GM12878 (cell line): ENCODE measurements around the gene ANK3. TPM values are rescaled to one million over a fixed set of nuclear protein-coding genes. Genes with fewer than 3 reads are reported as not detected.

Source experiments
- ATAC-seq: fragments of 200-7000 bp; cut with Tn5 transposase; 3 replicates; pipeline ENCODE4 v1.9.1; 2020; ENCODE audit warnings: mild to moderate bottlenecking, moderate library complexity
- BruUV-seq: library from RNA; stranded (reverse); fragments of 400-500 nt; replicated peaks from 2 replicates; lab custom pipeline; 2021; lab: Mats Ljungman, UMichigan
- CTCF ChIA-PET: fragments of 300-600 bp; sonication (Branson Sonifier 250); formaldehyde crosslinking; extraction: SDS; loops from one replicate; lab custom pipeline; 2021; ENCODE audit warnings: inconsistent platforms; lab: Yijun Ruan, JAX
- POLR2A ChIA-PET: fragments of 350-600 bp; formaldehyde crosslinking; extraction: SDS; loops from one replicate; lab custom pipeline; 2021; ENCODE audit warnings: inconsistent platforms; lab: Charles Lee
- RAD21 ChIA-PET: fragments of 300-600 bp; sonication (Branson Sonifier 250); formaldehyde crosslinking; loops from one replicate; lab custom pipeline; 2023; ENCODE audit warnings: antibody characterized with exemption; ENCODE audit not compliant: unreplicated experiment; lab: Charles Lee
- SMC1A ChIA-PET: fragments of 300-600 bp; sonication (Branson Sonifier 250); formaldehyde crosslinking; loops from one replicate; lab custom pipeline; 2023; ENCODE audit not compliant: unreplicated experiment, uncharacterized antibody; lab: Charles Lee
- DNase-seq: peaks from one replicate; pipeline ENCODE4 v3.0.0-alpha.2; 2011; ENCODE audit warnings: low read depth, low spot score
- FAIRE-seq: peaks from 3 replicates; lab custom pipeline; 2011; peaks lifted over from hg19 to GRCh38; lab: Jason Lieb, UNC
- H2AFZ ChIP-seq: 2 replicates; pipeline ENCODE4 v1.6.0; 2011; ENCODE audit warnings: low read depth, low read length, control low read depth; ENCODE audit not compliant: control insufficient read depth
- H3K27ac ChIP-seq: 2 replicates; pipeline ENCODE4 v1.5.1; 2011; ENCODE audit warnings: control low read depth; ENCODE audit not compliant: control insufficient read depth, insufficient read depth
- H3K27me3 ChIP-seq, 2 experiments: replicated peaks in 1 of 2; 2 replicates each; pipeline versions ENCODE4 v1.6.0 to v1.6.1; 2011; ENCODE audit warnings: low read length in 1 of 2; ENCODE audit not compliant: control insufficient read depth in 2 of 2, insufficient read depth in 2 of 2
- H3K36me3 ChIP-seq, 2 experiments: 2 replicates each; pipeline ENCODE4 v1.5.1; 2011; ENCODE audit warnings: low read length in 1 of 2; ENCODE audit not compliant: control insufficient read depth in 2 of 2, insufficient read depth in 2 of 2
- H3K4me1 ChIP-seq: 2 replicates; pipeline ENCODE4 v1.6.1; 2011; ENCODE audit warnings: mild to moderate bottlenecking, low read length, moderate library complexity, mixed read lengths; ENCODE audit not compliant: control insufficient read depth, insufficient read depth
- H3K4me2 ChIP-seq: 2 replicates; pipeline ENCODE4 v1.6.0; 2011; ENCODE audit warnings: control low read depth; ENCODE audit not compliant: control insufficient read depth, insufficient read depth
- H3K4me3 ChIP-seq: fragments of 200-600 bp; sonication (generic); 2 replicates; pipeline ENCODE4 v1.5.1; 2016
- H3K79me2 ChIP-seq: 2 replicates; pipeline ENCODE4 v1.6.0; 2011; ENCODE audit warnings: low read length; ENCODE audit not compliant: control insufficient read depth, insufficient read depth
- H3K9ac ChIP-seq: 2 replicates; pipeline ENCODE4 v1.8.0; 2011; ENCODE audit warnings: low read length, control low read depth, mixed read lengths; ENCODE audit not compliant: control insufficient read depth, insufficient read depth
- H3K9me3 ChIP-seq: replicated peaks from 3 replicates; pipeline ENCODE4 v1.5.1; 2011; ENCODE audit warnings: mild to moderate bottlenecking, low read length; ENCODE audit not compliant: control insufficient read depth, insufficient read depth
- H4K20me1 ChIP-seq: 2 replicates; pipeline ENCODE4 v1.6.0; 2011; ENCODE audit not compliant: control insufficient read depth, insufficient read depth
- CBX3 ChIP-seq: fragments of 200-600 bp; sonication (generic); IDR thresholded peaks from 2 replicates; pipeline ENCODE4 v1.6.1; 2016; ENCODE audit warnings: low read depth, borderline replicate concordance
- MYB ChIP-seq: fragments of 150-350 bp; IDR thresholded peaks from 2 replicates; pipeline ENCODE4 v1.6.1; 2014; ENCODE audit warnings: mild to moderate bottlenecking, low read depth, low read length, borderline replicate concordance
- POLR2A ChIP-seq: IDR thresholded peaks from 2 replicates; pipeline ENCODE4 v1.6.1; 2011; ENCODE audit warnings: low read depth, mild to moderate bottlenecking, low read length
- ZSCAN29 ChIP-seq: fragments of 450-650 bp; IDR thresholded peaks from 2 replicates; pipeline ENCODE4 v1.6.1; 2017; ENCODE audit warnings: mild to moderate bottlenecking, moderate library complexity
- ZZZ3 ChIP-seq: IDR thresholded peaks from 2 replicates; pipeline ENCODE4 v1.6.1; 2011; ENCODE audit warnings: low read depth; ENCODE audit not compliant: control insufficient read depth, insufficient read length
- WGBS: methylation state at CpG from one replicate; pipeline ENCODE4 v1.1.6; 2016; ENCODE audit warnings: low lambda C conversion rate; ENCODE audit not compliant: insufficient replicate concordance, insufficient coverage; ENCODE audit errors: missing lambda C conversion rate; 5-methylcytosine and 5-hydroxymethylcytosine counted together
- in situ Hi-C: fragments of 300-500 bp; cut with MboI; formaldehyde crosslinking; loops from 9 replicates; pipeline ENCODE4 v1.14.3; 2018; ENCODE audit warnings: mixed read lengths
- intact Hi-C: fragments of 100-400 bp; cut with micrococcal nuclease; formaldehyde crosslinking; loops from one replicate; pipeline ENCODE4 v1.14.2; 2022; ENCODE audit not compliant: unreplicated experiment
- polyA plus RNA-seq, 11 experiments: library from polyadenylated mRNA; depleted of rRNA in 4 of 11; unstranded in 6 of 11; stranded (reverse) in 5 of 11; fragments of >200 nt; fragmentation: Nextera tagmentation in 4 of 11; fragmentation: Illumina TruSeq in 1 of 11; extraction: Ambion mirVana in 4 of 11; extraction: Trizol in 1 of 11; gene quantifications; 1 replicate in 1 of 11; 2 replicates in 10 of 11; pipeline versions ENCODE4 v1.2.1 to v1.2.3, GENCODE V29; 2011 to 2016; ENCODE audit warnings: inconsistent platforms in 2 of 11, missing spikeins in 2 of 11, low read depth in 1 of 11
- total RNA-seq, 4 experiments: library from RNA; depleted of rRNA in 3 of 4; stranded (reverse); fragments of >200 nt in 3 of 4; fragmentation: Illumina TruSeq in 1 of 4; extraction: Trizol in 1 of 4; gene quantifications; 2 replicates each; pipeline versions ENCODE4 v1.2.1 to v1.2.3, GENCODE V29; 2013 to 2021
- TF ChIP-seq, protein P1 (sequence below): IDR thresholded peaks from 2 replicates; pipeline ENCODE4 v1.6.1; 2012; ENCODE audit warnings: improper control_type of control experiment, low read depth, low read length; ENCODE audit not compliant: insufficient replicate concordance
- TF ChIP-seq, protein P2 (sequence below): IDR thresholded peaks from 2 replicates; pipeline ENCODE4 v1.6.1; 2012; ENCODE audit warnings: low read depth, low read length, improper control_type of control experiment
- TF ChIP-seq, protein P3 (sequence below): fragments of 450-650 bp; IDR thresholded peaks from 2 replicates; pipeline ENCODE4 v1.6.1; 2017; ENCODE audit warnings: borderline replicate concordance

Gene ANK3
- total and polyA plus RNA-seq, 10 of the 15 experiments (the other 5 are each of a cell fraction or from before 2014, with no cell fraction given), result 0.06 to 0.82 (median 0.20) TPM; not detected in 2

DNA sequence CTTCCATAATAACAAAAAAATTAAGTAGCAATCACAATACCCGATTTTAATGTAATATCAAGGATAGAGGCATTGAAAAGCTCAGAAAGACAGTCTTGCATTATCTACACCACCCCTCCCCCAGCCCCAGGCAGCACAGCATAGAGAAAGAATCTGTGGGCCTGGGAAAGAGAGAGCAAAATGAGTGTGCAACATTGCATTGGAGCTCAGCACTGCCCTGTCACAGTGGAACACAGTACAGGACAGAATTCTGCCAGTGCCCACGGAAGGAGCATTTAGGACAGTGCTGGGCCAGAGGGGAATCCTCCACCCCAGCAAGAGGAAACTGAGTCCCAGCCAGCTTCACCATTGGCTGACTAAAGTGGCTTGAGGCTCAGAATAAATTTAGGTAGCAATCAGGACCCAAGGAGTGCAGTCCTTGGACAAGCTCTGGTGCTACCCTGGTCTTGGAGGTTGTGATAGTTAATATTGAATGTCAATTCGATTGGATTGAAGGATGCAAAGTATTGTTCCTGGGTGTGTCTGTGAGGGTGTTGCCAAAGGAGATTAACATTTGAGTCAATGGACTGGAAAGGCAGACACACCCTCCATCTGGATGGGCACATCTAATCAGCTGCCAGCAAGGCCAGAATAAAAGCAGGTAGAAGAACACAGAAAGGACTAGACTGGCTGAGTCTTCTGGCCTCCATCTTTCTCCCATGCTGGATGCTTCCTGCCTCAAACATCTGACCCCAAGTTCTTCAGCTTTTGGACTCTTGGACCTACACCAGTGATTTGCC, 234.4 kb downstream of the ANK3 start (continued):
- TF ChIP-seq MYB, result no peak
- no peak for TF ChIP-seq POLR2A

DNA sequence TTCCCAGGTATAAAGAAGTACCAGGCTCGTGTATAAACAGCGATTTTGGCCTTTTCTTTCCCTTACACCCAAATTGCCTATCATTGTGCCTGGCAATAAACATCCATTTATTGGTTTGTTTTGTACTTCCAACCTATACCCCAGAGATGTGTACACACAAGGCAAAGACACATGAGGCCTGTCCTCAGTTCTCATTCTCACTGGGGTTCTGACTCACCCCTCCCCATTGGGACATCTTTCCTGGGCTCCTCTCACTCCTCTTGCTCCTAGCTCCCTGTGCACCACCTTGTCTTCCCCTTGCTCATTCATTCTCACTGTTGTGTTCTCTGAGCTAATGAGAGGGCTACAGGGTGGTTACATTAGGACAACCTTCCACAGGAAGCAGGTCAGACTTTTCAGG, 240.7 kb downstream of the ANK3 start:
- no peak for TF ChIP-seq ZZZ3
- TF ChIP-seq, protein P1, sequence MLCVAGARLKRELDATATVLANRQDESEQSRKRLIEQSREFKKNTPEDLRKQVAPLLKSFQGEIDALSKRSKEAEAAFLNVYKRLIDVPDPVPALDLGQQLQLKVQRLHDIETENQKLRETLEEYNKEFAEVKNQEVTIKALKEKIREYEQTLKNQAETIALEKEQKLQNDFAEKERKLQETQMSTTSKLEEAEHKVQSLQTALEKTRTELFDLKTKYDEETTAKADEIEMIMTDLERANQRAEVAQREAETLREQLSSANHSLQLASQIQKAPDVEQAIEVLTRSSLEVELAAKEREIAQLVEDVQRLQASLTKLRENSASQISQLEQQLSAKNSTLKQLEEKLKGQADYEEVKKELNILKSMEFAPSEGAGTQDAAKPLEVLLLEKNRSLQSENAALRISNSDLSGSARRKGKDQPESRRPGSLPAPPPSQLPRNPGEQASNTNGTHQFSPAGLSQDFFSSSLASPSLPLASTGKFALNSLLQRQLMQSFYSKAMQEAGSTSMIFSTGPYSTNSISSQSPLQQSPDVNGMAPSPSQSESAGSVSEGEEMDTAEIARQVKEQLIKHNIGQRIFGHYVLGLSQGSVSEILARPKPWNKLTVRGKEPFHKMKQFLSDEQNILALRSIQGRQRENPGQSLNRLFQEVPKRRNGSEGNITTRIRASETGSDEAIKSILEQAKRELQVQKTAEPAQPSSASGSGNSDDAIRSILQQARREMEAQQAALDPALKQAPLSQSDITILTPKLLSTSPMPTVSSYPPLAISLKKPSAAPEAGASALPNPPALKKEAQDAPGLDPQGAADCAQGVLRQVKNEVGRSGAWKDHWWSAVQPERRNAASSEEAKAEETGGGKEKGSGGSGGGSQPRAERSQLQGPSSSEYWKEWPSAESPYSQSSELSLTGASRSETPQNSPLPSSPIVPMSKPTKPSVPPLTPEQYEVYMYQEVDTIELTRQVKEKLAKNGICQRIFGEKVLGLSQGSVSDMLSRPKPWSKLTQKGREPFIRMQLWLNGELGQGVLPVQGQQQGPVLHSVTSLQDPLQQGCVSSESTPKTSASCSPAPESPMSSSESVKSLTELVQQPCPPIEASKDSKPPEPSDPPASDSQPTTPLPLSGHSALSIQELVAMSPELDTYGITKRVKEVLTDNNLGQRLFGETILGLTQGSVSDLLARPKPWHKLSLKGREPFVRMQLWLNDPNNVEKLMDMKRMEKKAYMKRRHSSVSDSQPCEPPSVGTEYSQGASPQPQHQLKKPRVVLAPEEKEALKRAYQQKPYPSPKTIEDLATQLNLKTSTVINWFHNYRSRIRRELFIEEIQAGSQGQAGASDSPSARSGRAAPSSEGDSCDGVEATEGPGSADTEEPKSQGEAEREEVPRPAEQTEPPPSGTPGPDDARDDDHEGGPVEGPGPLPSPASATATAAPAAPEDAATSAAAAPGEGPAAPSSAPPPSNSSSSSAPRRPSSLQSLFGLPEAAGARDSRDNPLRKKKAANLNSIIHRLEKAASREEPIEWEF, result no peak
- no peak for TF ChIP-seq ZSCAN29
- TF ChIP-seq, protein P2, sequence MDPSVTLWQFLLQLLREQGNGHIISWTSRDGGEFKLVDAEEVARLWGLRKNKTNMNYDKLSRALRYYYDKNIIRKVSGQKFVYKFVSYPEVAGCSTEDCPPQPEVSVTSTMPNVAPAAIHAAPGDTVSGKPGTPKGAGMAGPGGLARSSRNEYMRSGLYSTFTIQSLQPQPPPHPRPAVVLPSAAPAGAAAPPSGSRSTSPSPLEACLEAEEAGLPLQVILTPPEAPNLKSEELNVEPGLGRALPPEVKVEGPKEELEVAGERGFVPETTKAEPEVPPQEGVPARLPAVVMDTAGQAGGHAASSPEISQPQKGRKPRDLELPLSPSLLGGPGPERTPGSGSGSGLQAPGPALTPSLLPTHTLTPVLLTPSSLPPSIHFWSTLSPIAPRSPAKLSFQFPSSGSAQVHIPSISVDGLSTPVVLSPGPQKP, result no peak
- TF ChIP-seq, protein P3, sequence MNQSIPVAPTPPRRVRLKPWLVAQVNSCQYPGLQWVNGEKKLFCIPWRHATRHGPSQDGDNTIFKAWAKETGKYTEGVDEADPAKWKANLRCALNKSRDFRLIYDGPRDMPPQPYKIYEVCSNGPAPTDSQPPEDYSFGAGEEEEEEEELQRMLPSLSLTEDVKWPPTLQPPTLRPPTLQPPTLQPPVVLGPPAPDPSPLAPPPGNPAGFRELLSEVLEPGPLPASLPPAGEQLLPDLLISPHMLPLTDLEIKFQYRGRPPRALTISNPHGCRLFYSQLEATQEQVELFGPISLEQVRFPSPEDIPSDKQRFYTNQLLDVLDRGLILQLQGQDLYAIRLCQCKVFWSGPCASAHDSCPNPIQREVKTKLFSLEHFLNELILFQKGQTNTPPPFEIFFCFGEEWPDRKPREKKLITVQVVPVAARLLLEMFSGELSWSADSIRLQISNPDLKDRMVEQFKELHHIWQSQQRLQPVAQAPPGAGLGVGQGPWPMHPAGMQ, result no peak
- TF ChIP-seq CBX3, result no peak
- TF ChIP-seq, all 136 proteins: peak for 0
- WGBS, result 5% methylated on average over 2 of the region's 2 CpGs
- Histone ChIP-seq H4K20me1 (no peaks in the 10 kb centered on the region), H3K27me3 (no peaks in the 10 kb centered on the region), H3K36me3 (no peaks in the 10 kb centered on the region), H3K4me2 (no peak overlapping the region), H3K9me3 (no peaks in the 10 kb centered on the region), H3K9ac (no peak overlapping the region), H2AFZ (no peak overlapping the region), H3K4me1 (no peaks in the 10 kb centered on the region), H3K4me3 (no peak overlapping the region), H3K79me2 (no peaks in the 10 kb centered on the region), H3K27ac (no peak overlapping the region)
- SMC1A ChIA-PET, result no interaction called here
- DNase-seq (no peak), FAIRE-seq (no peak), ATAC-seq (no peak)
- CTCF ChIA-PET, result interaction anchor here (1.2 kb wide), 1 partner anchor 285 kb away, joined by 3 read pairs; no protein-coding TSS in a partner anchor
- in situ Hi-C loops, result no loop called here
- intact Hi-C loops, result no loop called here
- POLR2A ChIA-PET, result no interaction called here
- no TSS peak for BruUV-seq
- RAD21 ChIA-PET, result no interaction called here
